ENCODE results near the gene CD84. TPM values are rescaled to one million over a fixed set of nuclear protein-coding genes. Genes with fewer than 3 reads are reported as not detected.
A peak's percentile ranks its signal among the peaks of the same experiment; 100 is the strongest.
"Not testable (repeated sequence)": the region's sequence is repeated elsewhere in the genome, so short reads cannot be mapped to it uniquely, and the experiment has no call there.

CD84 gene
- total and polyA plus RNA-seq, 4 experiments from 2014 or later, result 15.9 to 98.9 (median 65.6) TPM

DNA sequence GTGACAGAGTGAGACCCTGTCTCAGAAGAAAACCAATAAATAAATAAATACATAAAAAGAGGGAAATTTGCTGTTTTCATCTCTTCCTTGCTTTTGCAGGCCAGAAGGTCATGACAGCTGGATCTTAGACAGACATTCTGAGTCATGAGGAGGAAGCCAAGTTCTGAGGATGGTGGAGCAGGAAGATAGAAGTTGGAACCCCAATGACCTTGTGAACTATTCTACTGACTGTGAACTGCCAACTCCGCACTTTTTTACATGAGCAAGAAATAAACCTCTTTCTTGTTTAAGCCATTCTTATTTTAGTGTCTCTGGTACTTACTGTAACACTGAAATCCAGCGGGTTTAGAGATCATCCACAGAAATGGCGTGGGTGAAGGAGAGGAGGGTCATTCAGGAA is 8.5 kb downstream of the CD84 start:
- intact Hi-C loops (cut with micrococcal nuclease), result no loop called here
- Mint-ChIP-seq H3K36me3 (peaks cover 32 to 38% of the 10 kb centered on the region in 2 donors), H3K9me3 (peaks cover 0 to 3% (median 0%) of the 10 kb centered on the region in 8 donors), H3K27ac (peak overlapping the region; percentile 79 to 97 (median 94)), H3K4me1 (peaks cover 80 to 98% (median 88%) of the 10 kb centered on the region in 4 donors), H3K27me3 (no peaks in the 10 kb centered on the region), H3K4me3 (peak overlapping the region in 7 of 8 donors; percentile 9 to 71 (median 41))
- no peaks in the 10 kb centered on the region for H3K27me3 ChIP-seq (ENCODE audit: insufficient read depth, low read length)
- H3K27ac ChIP-seq (ENCODE audit: low read depth, low read length), result no peak overlapping the region
- no peaks in the 10 kb centered on the region for H3K36me3 ChIP-seq (ENCODE audit: insufficient read depth, low read length)
- H3K9me3 ChIP-seq (ENCODE audit: control insufficient read depth in 1 of 2, low read length in 2 of 2), result no peaks in the 10 kb centered on the region
- H3K4me1 ChIP-seq (ENCODE audit: insufficient read depth, low read length), result peaks cover 100% of the 10 kb centered on the region
- no peak for DNase-seq
- ChIA-PET CTCF (ENCODE audit: partially characterized antibody) (interaction anchor here (1.3 kb wide), 1 partner anchor 13 kb away, joined by 3 read pairs; no protein-coding TSS in a partner anchor), POLR2A (ENCODE audit: partially characterized antibody) (interaction anchor here (1.0 to 18.0 kb wide), 4 partner anchors 8 to 137 kb away, joined by 3 to 639 read pairs (median 14); partner anchors contain the start of gene CD84)
- no peak overlapping the region for H3K4me3 ChIP-seq (ENCODE audit: low read length in 2 of 2)

DNA sequence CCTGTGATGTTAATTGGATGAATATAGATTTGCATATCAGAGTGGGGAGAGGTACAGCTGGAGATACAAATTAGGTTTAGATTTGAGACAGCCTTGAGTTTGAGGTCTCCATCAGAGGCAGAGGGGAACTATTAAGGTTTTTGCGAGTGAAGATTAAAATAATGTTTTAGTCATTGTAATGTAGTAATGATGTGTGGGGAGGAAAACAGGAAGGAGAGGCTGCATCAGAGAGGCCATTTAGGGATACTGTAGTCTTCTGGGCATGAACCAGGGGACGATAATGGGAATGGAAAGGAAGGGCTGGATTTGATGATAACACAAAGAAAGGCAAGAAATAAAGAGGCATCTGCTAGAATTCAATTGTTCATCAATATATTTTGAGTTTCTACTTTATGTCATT is 9.5 kb downstream of the CD84 start:
- DNase-seq, result no peak
- H3K4me1 ChIP-seq (ENCODE audit: insufficient read depth, low read length), result peaks cover 100% of the 10 kb centered on the region
- Mint-ChIP-seq H3K27me3 (no peaks in the 10 kb centered on the region), H3K36me3 (peaks cover 37 to 47% of the 10 kb centered on the region in 2 donors), H3K4me1 (peaks cover 81 to 98% (median 88%) of the 10 kb centered on the region in 4 donors), H3K4me3 (peak overlapping the region; percentile 5 to 83 (median 62)), H3K27ac (peak overlapping the region; percentile 86 to 97 (median 93)), H3K9me3 (peaks cover 0 to 3% (median 0%) of the 10 kb centered on the region in 8 donors)
- ChIA-PET POLR2A (ENCODE audit: partially characterized antibody) (interaction anchor here (0.9 to 18.0 kb wide), 3 partner anchors 9 to 36 kb away, joined by 3 to 639 read pairs (median 21); partner anchors contain the start of gene CD84), CTCF (ENCODE audit: partially characterized antibody) (interaction anchor here (1.2 kb wide), 3 partner anchors 25 to 40 kb away, joined by 3 to 4 read pairs (median 3); no protein-coding TSS in a partner anchor)
- no peaks in the 10 kb centered on the region for H3K27me3 ChIP-seq (ENCODE audit: insufficient read depth, low read length)
- H3K9me3 ChIP-seq (ENCODE audit: control insufficient read depth in 1 of 2, low read length in 2 of 2), result no peaks in the 10 kb centered on the region
- no peaks in the 10 kb centered on the region for H3K36me3 ChIP-seq (ENCODE audit: insufficient read depth, low read length)
- peak overlapping the region in 1 of 2 donors; percentile 9 for H3K4me3 ChIP-seq (ENCODE audit: low read length in 2 of 2)
- intact Hi-C loops (cut with micrococcal nuclease), result loop anchor here (2.0 kb wide), 1 partner anchor 15 kb away; no protein-coding TSS in a partner anchor
- H3K27ac ChIP-seq (ENCODE audit: low read depth, low read length), result no peak overlapping the region

DNA sequence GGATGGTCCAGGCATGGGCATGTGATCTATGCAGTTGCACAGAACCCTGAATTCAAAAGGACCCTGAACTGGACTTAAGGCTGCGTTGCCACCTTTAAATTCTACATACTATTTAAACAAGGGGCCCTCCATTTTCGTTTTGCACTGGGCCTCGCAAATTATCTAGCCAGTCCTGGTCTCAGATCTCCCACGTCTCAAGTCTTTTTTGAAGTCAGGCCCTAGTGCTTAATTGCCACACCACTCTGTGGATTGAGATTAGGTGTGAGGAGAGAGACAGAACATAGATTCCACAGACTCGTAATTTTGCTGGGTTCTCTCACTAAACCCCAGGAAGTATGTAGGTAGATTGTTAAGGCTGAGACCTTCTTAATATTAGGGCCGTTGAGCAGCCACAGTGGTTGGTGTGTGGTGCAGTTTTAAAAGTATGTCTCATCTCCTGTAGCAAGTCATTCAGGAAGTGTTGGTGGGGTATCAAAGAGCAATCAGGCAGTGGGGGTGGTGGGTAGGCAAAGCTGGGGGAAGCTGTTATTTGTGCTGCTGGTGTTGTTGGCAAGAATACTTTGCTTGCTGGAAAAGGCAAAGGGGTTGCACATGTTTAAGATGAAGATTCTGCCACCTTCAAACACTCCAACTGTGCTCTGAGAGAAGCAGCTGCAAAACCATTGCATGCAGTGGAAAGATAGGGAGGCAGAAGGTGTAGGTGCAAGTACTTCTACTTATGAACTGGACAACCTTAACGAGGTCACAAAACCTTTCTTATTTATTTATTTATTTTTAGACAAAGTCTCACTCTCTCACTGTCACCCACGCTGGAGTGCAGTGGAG is 11.2 kb downstream of the CD84 start:
- H3K4me1 ChIP-seq (ENCODE audit: insufficient read depth, low read length), result peaks cover 96% of the 10 kb centered on the region
- H3K4me3 ChIP-seq (ENCODE audit: low read length in 2 of 2), result peak overlapping the region in 1 of 2 donors; percentile 18
- H3K36me3 Mint-ChIP-seq, result peaks cover 42 to 56% of the 10 kb centered on the region in 2 donors

DNA sequence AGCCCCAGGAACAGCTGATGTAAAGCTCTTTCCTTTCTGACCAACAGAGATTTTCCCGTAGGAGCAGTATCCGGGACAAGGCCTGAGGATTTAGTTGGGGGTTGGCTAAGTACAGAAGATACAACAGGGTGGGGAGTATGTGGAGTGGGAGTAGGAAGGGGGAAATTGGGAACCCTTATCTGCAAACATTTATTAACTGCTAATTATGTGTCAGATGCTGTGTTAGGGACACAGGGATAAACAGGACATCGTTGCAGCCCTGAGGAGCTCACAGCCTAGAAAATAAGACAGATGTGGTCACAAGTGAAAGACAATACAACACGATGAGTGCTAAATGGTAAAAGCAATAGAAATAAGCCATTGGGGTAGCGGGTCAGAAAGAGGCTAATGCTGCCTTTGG is 12.0 kb downstream of the CD84 start:
- CTCF ChIA-PET (ENCODE audit: partially characterized antibody), result interaction anchor here (1.0 to 5.4 kb wide), 4 partner anchors 8 to 23 kb away, joined by 3 to 35 read pairs (median 6); no protein-coding TSS in a partner anchor
- POLR2A ChIA-PET (ENCODE audit: partially characterized antibody), result interaction anchor here (0.6 to 24.0 kb wide), 5 partner anchors 5 to 137 kb away, joined by 3 to 639 read pairs (median 18); partner anchors contain the start of genes CD84 and SLAMF6
- peaks cover 96% of the 10 kb centered on the region for H3K4me1 ChIP-seq (ENCODE audit: insufficient read depth, low read length)
- peak overlapping the region; percentile 6 to 18 for H3K4me3 ChIP-seq (ENCODE audit: low read length in 2 of 2)
- H3K36me3 ChIP-seq (ENCODE audit: insufficient read depth, low read length), result no peaks in the 10 kb centered on the region
- peak overlapping the region; percentile 51 for H3K27ac ChIP-seq (ENCODE audit: low read depth, low read length)
- peak overlapping the region; percentile 38 to 83 (median 69) for H3K4me3 Mint-ChIP-seq
- no peak for DNase-seq
- peak overlapping the region; percentile 86 to 97 (median 93) for H3K27ac Mint-ChIP-seq
- peaks cover 0 to 12% (median 6%) of the 10 kb centered on the region in 8 donors for H3K9me3 Mint-ChIP-seq
- peaks cover 79 to 98% (median 84%) of the 10 kb centered on the region in 4 donors for H3K4me1 Mint-ChIP-seq
- no peaks in the 10 kb centered on the region for H3K27me3 Mint-ChIP-seq
- intact Hi-C loops (cut with micrococcal nuclease), result no loop called here
- no peaks in the 10 kb centered on the region for H3K27me3 ChIP-seq (ENCODE audit: insufficient read depth, low read length)
- H3K9me3 ChIP-seq (ENCODE audit: control insufficient read depth in 1 of 2, low read length in 2 of 2), result no peaks in the 10 kb centered on the region
- peaks cover 45 to 62% of the 10 kb centered on the region in 2 donors for H3K36me3 Mint-ChIP-seq

More for the DNA sequence above, 11.2 kb downstream of the CD84 start:
- H3K9me3 Mint-ChIP-seq, result peaks cover 0 to 5% (median 3%) of the 10 kb centered on the region in 8 donors
- Histone ChIP-seq H3K27ac (ENCODE audit: low read depth, low read length) (peak overlapping the region; percentile 51), H3K9me3 (ENCODE audit: control insufficient read depth in 1 of 2, low read length in 2 of 2) (no peaks in the 10 kb centered on the region), H3K36me3 (ENCODE audit: insufficient read depth, low read length) (no peaks in the 10 kb centered on the region), H3K27me3 (ENCODE audit: insufficient read depth, low read length) (no peaks in the 10 kb centered on the region)
- CTCF ChIA-PET (ENCODE audit: partially characterized antibody), result interaction anchor here (0.6 to 5.4 kb wide), 4 partner anchors 9 to 39 kb away, joined by 3 to 35 read pairs (median 6); no protein-coding TSS in a partner anchor
- H3K27ac Mint-ChIP-seq, result peak overlapping the region; percentile 86 to 97 (median 93)
- no peaks in the 10 kb centered on the region for H3K27me3 Mint-ChIP-seq
- peak overlapping the region; percentile 47 to 83 (median 69) for H3K4me3 Mint-ChIP-seq
- peaks cover 82 to 98% (median 85%) of the 10 kb centered on the region in 4 donors for H3K4me1 Mint-ChIP-seq
- POLR2A ChIA-PET (ENCODE audit: partially characterized antibody), result interaction anchor here (0.7 to 24.0 kb wide), 11 partner anchors 5 to 229 kb away, joined by 3 to 639 read pairs (median 4); partner anchors contain the start of genes CD84 and SLAMF1
- intact Hi-C loops (cut with micrococcal nuclease), result loop anchor here (1.0 to 2.0 kb wide), 4 partner anchors 8 to 24 kb away; partner anchors contain the start of gene CD84
- DNase-seq, result peak; percentile 73 to 89 (median 75)

DNA sequence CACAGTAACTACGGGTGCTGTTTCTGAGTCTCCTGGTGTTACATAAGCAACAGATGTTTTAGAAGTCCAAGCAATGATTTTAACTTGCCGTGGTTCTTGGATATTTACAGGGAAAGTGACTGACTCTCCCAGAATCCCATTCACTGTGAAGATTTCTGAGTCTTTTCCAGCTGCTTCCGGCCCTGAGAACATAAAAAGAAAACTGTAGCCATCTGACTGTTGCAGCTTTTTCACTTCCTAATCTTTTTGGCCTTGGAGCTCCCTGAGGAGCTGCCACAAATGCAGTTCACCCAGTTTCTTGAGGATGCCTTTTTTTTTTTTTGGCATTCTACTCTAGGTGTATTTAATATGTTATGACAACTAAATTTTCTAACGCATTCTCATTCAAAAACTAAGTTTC is 13.7 kb downstream of the CD84 start:
- H3K27ac Mint-ChIP-seq, result peak overlapping the region; percentile 45 to 97 (median 88)
- no peaks in the 10 kb centered on the region for H3K27me3 Mint-ChIP-seq
- Histone ChIP-seq H3K36me3 (ENCODE audit: insufficient read depth, low read length) (no peaks in the 10 kb centered on the region), H3K27me3 (ENCODE audit: insufficient read depth, low read length) (no peaks in the 10 kb centered on the region), H3K4me3 (ENCODE audit: low read length in 2 of 2) (no peak overlapping the region), H3K9me3 (ENCODE audit: control insufficient read depth in 1 of 2, low read length in 2 of 2) (no peaks in the 10 kb centered on the region), H3K4me1 (ENCODE audit: insufficient read depth, low read length) (peaks cover 96% of the 10 kb centered on the region), H3K27ac (ENCODE audit: low read depth, low read length) (peak overlapping the region; percentile 51)
- no peak for DNase-seq
- ChIA-PET POLR2A (ENCODE audit: partially characterized antibody) (interaction anchor here (0.9 to 24.0 kb wide), 10 partner anchors 7 to 134 kb away, joined by 3 to 639 read pairs (median 6); partner anchors contain the start of gene CD84), CTCF (ENCODE audit: partially characterized antibody) (interaction anchor here (0.8 to 5.4 kb wide), 8 partner anchors 10 to 203 kb away, joined by 3 to 35 read pairs (median 4); no protein-coding TSS in a partner anchor)
- peaks cover 77 to 98% (median 85%) of the 10 kb centered on the region in 4 donors for H3K4me1 Mint-ChIP-seq
- peak overlapping the region in 7 of 8 donors; percentile 30 to 82 (median 63) for H3K4me3 Mint-ChIP-seq
- intact Hi-C loops (cut with micrococcal nuclease), result no loop called here
- H3K36me3 Mint-ChIP-seq, result peaks cover 40 to 56% of the 10 kb centered on the region in 2 donors
- peaks cover 0 to 20% (median 8%) of the 10 kb centered on the region in 8 donors for H3K9me3 Mint-ChIP-seq

DNA sequence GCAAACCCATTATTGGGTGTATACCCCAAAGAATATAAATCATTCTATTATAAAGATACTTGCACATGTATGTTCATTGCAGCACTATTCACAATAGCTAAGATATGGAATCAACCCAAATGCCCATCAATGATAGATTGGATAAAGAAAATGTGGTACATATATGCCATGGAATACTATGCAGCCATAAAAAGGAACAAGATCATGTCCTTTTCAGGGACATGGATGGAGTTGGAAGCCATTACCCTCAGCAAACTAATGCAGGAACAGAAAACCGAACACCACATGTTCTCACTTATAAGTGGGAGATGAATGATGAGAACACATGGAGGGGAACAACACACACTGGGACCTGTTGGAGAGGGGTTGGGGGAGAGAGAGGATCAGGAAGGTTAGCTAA is 16.1 kb downstream of the CD84 start:
- H3K36me3 ChIP-seq (ENCODE audit: insufficient read depth, low read length); H3K27ac ChIP-seq (ENCODE audit: low read depth, low read length); H3K27me3 Mint-ChIP-seq; H3K4me3 ChIP-seq (ENCODE audit: low read length in 2 of 2); H3K9me3 ChIP-seq (ENCODE audit: control insufficient read depth in 1 of 2, low read length in 2 of 2); intact Hi-C loops (cut with micrococcal nuclease); DNase-seq; H3K27me3 ChIP-seq (ENCODE audit: insufficient read depth, low read length): not testable (repeated sequence)
- H3K4me1 ChIP-seq (ENCODE audit: insufficient read depth, low read length), result peaks cover 94% of the 10 kb centered on the region
- H3K4me1 Mint-ChIP-seq, result peaks cover 79 to 100% (median 87%) of the 10 kb centered on the region in 4 donors
- H3K36me3 Mint-ChIP-seq, result peaks cover 40 to 49% of the 10 kb centered on the region in 2 donors
- peak overlapping the region in 6 of 7 donors; percentile 5 to 96 (median 70) for H3K27ac Mint-ChIP-seq
- peak overlapping the region in 5 of 8 donors; percentile 29 to 66 (median 43) for H3K4me3 Mint-ChIP-seq
- ChIA-PET POLR2A (ENCODE audit: partially characterized antibody) (interaction anchor here (1.1 to 24.0 kb wide), 5 partner anchors 10 to 66 kb away, joined by 3 to 639 read pairs (median 5); partner anchors contain the start of genes CD84 and SLAMF6), CTCF (ENCODE audit: partially characterized antibody) (interaction anchor here (1.3 to 5.5 kb wide), 3 partner anchors 13 to 18 kb away, joined by 3 to 35 read pairs (median 7); partner anchors contain the start of gene CD84)
- H3K9me3 Mint-ChIP-seq, result peaks cover 0 to 20% (median 8%) of the 10 kb centered on the region in 8 donors
